SK-N-SH (cell line): ENCODE results near the gene CBX8. TPM values are rescaled to one million over a fixed set of nuclear protein-coding genes. Genes with fewer than 3 reads are reported as not detected.
A peak's percentile ranks its signal among the peaks of the same experiment; 100 is the strongest.

Source experiments
- CTCF ChIA-PET: fragments of 300-600, 350-600 bp; formaldehyde crosslinking; extraction: SDS; loops from one replicate; lab custom pipeline; 2021; lab: Yijun Ruan, JAX
- POLR2A ChIA-PET: fragments of 350-600 bp; sonication (Branson Sonifier 250); formaldehyde crosslinking; extraction: SDS; loops from one replicate; lab custom pipeline; 2020; ENCODE audit warnings: antibody characterized with exemption, inconsistent platforms; lab: Yijun Ruan, JAX
- DNase-seq: peaks from one replicate; pipeline ENCODE4 v3.0.0; 2012
- H2AFZ ChIP-seq: fragments of 200-600 bp; sonication (generic); 2 replicates; pipeline ENCODE4 v1.8.1; 2016; ENCODE audit warnings: antibody characterized with exemption, mild to moderate bottlenecking, low read depth
- H3F3A ChIP-seq: fragments of 200-600 bp; sonication (generic); replicated peaks from 2 replicates; pipeline ENCODE3; 2016; ENCODE audit warnings: antibody characterized with exemption, mild to moderate bottlenecking; ENCODE audit not compliant: insufficient read depth
- H3K27ac ChIP-seq, 2 experiments: fragments of 200-500 bp in 1 of 2; fragments of 200-600 bp in 1 of 2; sonication (Bioruptor generic) in 1 of 2; sonication (generic), shearing (Covaris generic) in 1 of 2; 2 replicates each; pipeline versions ENCODE4 v1.5.1 to v1.6.1; 2014 to 2016; ENCODE audit warnings: low read depth in 2 of 2, inconsistent platforms in 1 of 2, low read length in 1 of 2, mild to moderate bottlenecking in 1 of 2, mixed read lengths in 1 of 2
- H3K27me3 ChIP-seq: fragments of 200-600 bp; sonication (generic), shearing (Covaris generic); 2 replicates; pipeline ENCODE4 v1.6.1; 2016; ENCODE audit warnings: mixed run types; ENCODE audit not compliant: insufficient read depth
- H3K36me3 ChIP-seq, 2 experiments: fragments of 200-500 bp in 1 of 2; fragments of 200-600 bp in 1 of 2; sonication (Bioruptor generic) in 1 of 2; sonication (generic) in 1 of 2; replicated peaks in 1 of 2; 2 replicates each; pipeline versions ENCODE3 to v1.5.1; 2014 to 2016; ENCODE audit warnings: low read length in 1 of 2, mild to moderate bottlenecking in 1 of 2; ENCODE audit not compliant: insufficient read depth in 2 of 2, control insufficient read depth in 1 of 2
- H3K4me1 ChIP-seq, 2 experiments: fragments of 200-500 bp in 1 of 2; fragments of 200-600 bp in 1 of 2; sonication (Bioruptor generic) in 1 of 2; sonication (generic), shearing (Covaris generic) in 1 of 2; 2 replicates each; pipeline versions ENCODE4 v1.5.1 to v1.6.1; 2014 to 2016; ENCODE audit warnings: low read depth in 1 of 2, low read length in 1 of 2, mixed run types in 1 of 2; ENCODE audit not compliant: insufficient read depth in 2 of 2, control insufficient read depth in 1 of 2
- H3K4me2 ChIP-seq: fragments of 200-600 bp; sonication (generic), shearing (Covaris generic); 2 replicates; pipeline ENCODE4 v1.6.1; 2017; ENCODE audit warnings: mixed run types
- H3K4me3 ChIP-seq, 2 experiments: fragments of 200-500 bp in 1 of 2; fragments of 200-600 bp in 1 of 2; sonication (Bioruptor generic) in 1 of 2; sonication (generic), shearing (Covaris generic) in 1 of 2; 2 replicates each; pipeline versions ENCODE4 v1.5.1 to v1.8.1; 2014 to 2016; ENCODE audit warnings: low read depth in 2 of 2, inconsistent platforms in 1 of 2, low read length in 1 of 2, mild to moderate bottlenecking in 1 of 2, mixed read lengths in 1 of 2, moderate library complexity in 1 of 2
- H3K79me2 ChIP-seq: fragments of 200-600 bp; sonication (generic); 2 replicates; pipeline ENCODE4 v1.8.1; 2017; ENCODE audit warnings: mild to moderate bottlenecking; ENCODE audit not compliant: insufficient read depth
- H3K9ac ChIP-seq: fragments of 200-600 bp; sonication (generic); 2 replicates; pipeline ENCODE4 v1.6.1; 2017; ENCODE audit warnings: mixed run types
- H3K9me2 ChIP-seq: fragments of 200-600 bp; sonication (generic); 2 replicates; pipeline ENCODE4 v1.6.1; 2017; ENCODE audit warnings: mixed run types
- H3K9me3 ChIP-seq: fragments of 200-600 bp; sonication (generic); 2 replicates; pipeline ENCODE4 v1.6.1; 2017; ENCODE audit warnings: mixed run types, mild to moderate bottlenecking, moderate library complexity
- H4K20me1 ChIP-seq: fragments of 200-600 bp; sonication (generic); 2 replicates; pipeline ENCODE4 v1.6.1; 2017; ENCODE audit warnings: mild to moderate bottlenecking, mixed run types; ENCODE audit not compliant: insufficient read depth
- FOXJ3 ChIP-seq: sonication (generic); formaldehyde crosslinking; IDR thresholded peaks from 2 replicates; pipeline ENCODE4 v1.5.1; 2020; ENCODE audit warnings: mild to moderate bottlenecking, missing genetic modification reagents
- FOXM1 ChIP-seq: IDR thresholded peaks from 2 replicates; pipeline ENCODE4 v1.4.0; 2012; ENCODE audit warnings: low read depth, mild to moderate bottlenecking
- MXI1 ChIP-seq: IDR thresholded peaks from 2 replicates; pipeline ENCODE4 v1.6.1; 2012; ENCODE audit warnings: mild to moderate bottlenecking, low read depth, low read length, improper control_type of control experiment
- SIN3A ChIP-seq: IDR thresholded peaks from 2 replicates; pipeline ENCODE4 v1.6.1; 2012; ENCODE audit warnings: low read depth, mild to moderate bottlenecking, low read length, moderate library complexity, borderline replicate concordance
- TEAD4 ChIP-seq: IDR thresholded peaks from 2 replicates; pipeline ENCODE4 v1.4.0; 2012; ENCODE audit warnings: mild to moderate bottlenecking, borderline replicate concordance; ENCODE audit not compliant: insufficient read depth
- YY1 ChIP-seq: IDR thresholded peaks from 2 replicates; pipeline ENCODE4 v1.4.0; 2012; ENCODE audit warnings: low read depth, mild to moderate bottlenecking
- WGBS: methylation state at CpG from one replicate; pipeline ENCODE4 v1.1.6; 2017; ENCODE audit warnings: low lambda C conversion rate; 5-methylcytosine and 5-hydroxymethylcytosine counted together
- polyA plus RNA-seq, 3 experiments: library from polyadenylated mRNA; depleted of rRNA; stranded (reverse); fragments of >200 nt; gene quantifications; 2 replicates each; pipeline ENCODE4 v1.2.3, GENCODE V29; 2012
- TF ChIP-seq, protein P1 (sequence below): IDR thresholded peaks from 2 replicates; pipeline ENCODE4 v1.4.0; 2012; ENCODE audit warnings: low read depth
- TF ChIP-seq, protein P2 (sequence below): fragments of 200-600 bp; sonication (generic); IDR thresholded peaks from 2 replicates; pipeline ENCODE4 v1.6.1; 2017; ENCODE audit warnings: antibody characterized with exemption, mild to moderate bottlenecking, moderate library complexity
- TF ChIP-seq, protein P3 (sequence below): IDR thresholded peaks from 2 replicates; pipeline ENCODE4 v1.6.1; 2012; ENCODE audit warnings: mild to moderate bottlenecking, low read depth, low read length, moderate library complexity
- TF ChIP-seq, protein P4 (sequence below): fragments of 150-350 bp; IDR thresholded peaks from 2 replicates; pipeline ENCODE4 v1.6.1; 2017; ENCODE audit warnings: antibody characterized with exemption, low read length, low read depth, borderline replicate concordance

Gene CBX8
- polyA plus RNA-seq, 1 of the 3 experiments (the other 2 are of a cell fraction): 2.9 TPM

DNA sequence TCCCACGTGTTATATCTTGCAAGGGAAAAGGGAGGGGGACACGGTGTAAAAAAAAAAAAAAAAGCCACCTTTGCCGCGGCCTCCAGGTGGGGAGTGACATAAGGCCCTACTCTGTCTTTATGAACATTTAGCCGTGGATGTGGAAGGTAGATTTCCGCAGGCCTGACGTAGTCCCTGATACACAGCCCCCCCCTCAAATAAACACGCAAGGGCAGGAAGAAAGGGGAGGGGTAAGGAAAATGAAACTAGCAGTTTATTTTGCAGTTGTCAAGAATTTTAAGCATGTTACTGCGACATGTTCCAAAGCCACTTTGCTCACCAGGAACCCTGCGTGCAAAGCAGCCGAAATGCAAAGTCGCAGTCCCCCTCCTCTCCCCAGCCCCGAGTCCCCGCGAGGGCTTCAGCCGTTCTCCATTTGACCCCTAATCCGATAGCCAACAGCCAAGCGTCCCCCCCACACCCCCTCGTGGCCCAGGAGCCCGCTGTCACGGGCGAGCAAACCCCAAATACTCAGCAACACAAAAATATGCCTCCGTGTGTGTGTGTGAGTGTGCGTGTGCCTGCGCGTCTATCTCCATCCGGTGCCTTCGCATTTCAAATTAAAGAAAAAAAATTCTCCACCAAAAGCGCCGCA is 41.1 kb upstream of the CBX8 start:
- H4K20me1 ChIP-seq: peaks cover 46% of the 10 kb centered on the region
- peaks cover 34% of the 10 kb centered on the region for H3K27me3 ChIP-seq
- peak overlapping the region; percentile 86 for H3K4me2 ChIP-seq
- DNase-seq: peak; percentile 62
- peaks cover 22 to 49% of the 10 kb centered on the region in 2 experiments for H3K4me1 ChIP-seq
- H3K9me2 ChIP-seq: no peaks in the 10 kb centered on the region
- POLR2A ChIA-PET: interaction anchor here (0.7 to 6.1 kb wide), 6 partner anchors 21 to 258 kb away, joined by 3 to 93 read pairs (median 5); partner anchors contain the start of gene CBX8
- peak overlapping the region; percentile 74 for H3K9ac ChIP-seq
- peaks cover 13 to 26% of the 10 kb centered on the region in 2 experiments for H3K36me3 ChIP-seq
- TF ChIP-seq, protein P1, sequence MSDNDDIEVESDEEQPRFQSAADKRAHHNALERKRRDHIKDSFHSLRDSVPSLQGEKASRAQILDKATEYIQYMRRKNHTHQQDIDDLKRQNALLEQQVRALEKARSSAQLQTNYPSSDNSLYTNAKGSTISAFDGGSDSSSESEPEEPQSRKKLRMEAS: 0 out of 2 replicates have a peak, but pooled peaks have one; percentile 46
- TF ChIP-seq MXI1: peak; percentile 78; the same call in 1 of the 2 replicates
- TF ChIP-seq SIN3A: peak; percentile 55; the same call in 1 of the 2 replicates
- TF ChIP-seq, protein P2, sequence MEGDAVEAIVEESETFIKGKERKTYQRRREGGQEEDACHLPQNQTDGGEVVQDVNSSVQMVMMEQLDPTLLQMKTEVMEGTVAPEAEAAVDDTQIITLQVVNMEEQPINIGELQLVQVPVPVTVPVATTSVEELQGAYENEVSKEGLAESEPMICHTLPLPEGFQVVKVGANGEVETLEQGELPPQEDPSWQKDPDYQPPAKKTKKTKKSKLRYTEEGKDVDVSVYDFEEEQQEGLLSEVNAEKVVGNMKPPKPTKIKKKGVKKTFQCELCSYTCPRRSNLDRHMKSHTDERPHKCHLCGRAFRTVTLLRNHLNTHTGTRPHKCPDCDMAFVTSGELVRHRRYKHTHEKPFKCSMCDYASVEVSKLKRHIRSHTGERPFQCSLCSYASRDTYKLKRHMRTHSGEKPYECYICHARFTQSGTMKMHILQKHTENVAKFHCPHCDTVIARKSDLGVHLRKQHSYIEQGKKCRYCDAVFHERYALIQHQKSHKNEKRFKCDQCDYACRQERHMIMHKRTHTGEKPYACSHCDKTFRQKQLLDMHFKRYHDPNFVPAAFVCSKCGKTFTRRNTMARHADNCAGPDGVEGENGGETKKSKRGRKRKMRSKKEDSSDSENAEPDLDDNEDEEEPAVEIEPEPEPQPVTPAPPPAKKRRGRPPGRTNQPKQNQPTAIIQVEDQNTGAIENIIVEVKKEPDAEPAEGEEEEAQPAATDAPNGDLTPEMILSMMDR: no peak
- TF ChIP-seq, protein P3, sequence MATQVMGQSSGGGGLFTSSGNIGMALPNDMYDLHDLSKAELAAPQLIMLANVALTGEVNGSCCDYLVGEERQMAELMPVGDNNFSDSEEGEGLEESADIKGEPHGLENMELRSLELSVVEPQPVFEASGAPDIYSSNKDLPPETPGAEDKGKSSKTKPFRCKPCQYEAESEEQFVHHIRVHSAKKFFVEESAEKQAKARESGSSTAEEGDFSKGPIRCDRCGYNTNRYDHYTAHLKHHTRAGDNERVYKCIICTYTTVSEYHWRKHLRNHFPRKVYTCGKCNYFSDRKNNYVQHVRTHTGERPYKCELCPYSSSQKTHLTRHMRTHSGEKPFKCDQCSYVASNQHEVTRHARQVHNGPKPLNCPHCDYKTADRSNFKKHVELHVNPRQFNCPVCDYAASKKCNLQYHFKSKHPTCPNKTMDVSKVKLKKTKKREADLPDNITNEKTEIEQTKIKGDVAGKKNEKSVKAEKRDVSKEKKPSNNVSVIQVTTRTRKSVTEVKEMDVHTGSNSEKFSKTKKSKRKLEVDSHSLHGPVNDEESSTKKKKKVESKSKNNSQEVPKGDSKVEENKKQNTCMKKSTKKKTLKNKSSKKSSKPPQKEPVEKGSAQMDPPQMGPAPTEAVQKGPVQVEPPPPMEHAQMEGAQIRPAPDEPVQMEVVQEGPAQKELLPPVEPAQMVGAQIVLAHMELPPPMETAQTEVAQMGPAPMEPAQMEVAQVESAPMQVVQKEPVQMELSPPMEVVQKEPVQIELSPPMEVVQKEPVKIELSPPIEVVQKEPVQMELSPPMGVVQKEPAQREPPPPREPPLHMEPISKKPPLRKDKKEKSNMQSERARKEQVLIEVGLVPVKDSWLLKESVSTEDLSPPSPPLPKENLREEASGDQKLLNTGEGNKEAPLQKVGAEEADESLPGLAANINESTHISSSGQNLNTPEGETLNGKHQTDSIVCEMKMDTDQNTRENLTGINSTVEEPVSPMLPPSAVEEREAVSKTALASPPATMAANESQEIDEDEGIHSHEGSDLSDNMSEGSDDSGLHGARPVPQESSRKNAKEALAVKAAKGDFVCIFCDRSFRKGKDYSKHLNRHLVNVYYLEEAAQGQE: no peak
- TF ChIP-seq YY1: no peak
- no peak for TF ChIP-seq TEAD4
- TF ChIP-seq, protein P4, sequence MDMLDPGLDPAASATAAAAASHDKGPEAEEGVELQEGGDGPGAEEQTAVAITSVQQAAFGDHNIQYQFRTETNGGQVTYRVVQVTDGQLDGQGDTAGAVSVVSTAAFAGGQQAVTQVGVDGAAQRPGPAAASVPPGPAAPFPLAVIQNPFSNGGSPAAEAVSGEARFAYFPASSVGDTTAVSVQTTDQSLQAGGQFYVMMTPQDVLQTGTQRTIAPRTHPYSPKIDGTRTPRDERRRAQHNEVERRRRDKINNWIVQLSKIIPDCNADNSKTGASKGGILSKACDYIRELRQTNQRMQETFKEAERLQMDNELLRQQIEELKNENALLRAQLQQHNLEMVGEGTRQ: no peak
- TF ChIP-seq FOXJ3: 0 out of 2 replicates have a peak, but pooled peaks have one; percentile 0
- TF ChIP-seq FOXM1: no peak
- TF ChIP-seq, all 33 proteins: peak for 4
- peaks cover 33% of the 10 kb centered on the region for H3F3A ChIP-seq
- H2AFZ ChIP-seq: peak overlapping the region; percentile 44; the same call in 1 of the 2 replicates
- CTCF ChIA-PET: interaction anchor here (0.6 to 13.1 kb wide), 21 partner anchors 8 to 226 kb away, joined by 3 to 274 read pairs (median 9); partner anchors contain the start of gene CBX2
- H3K9me3 ChIP-seq: no peaks in the 10 kb centered on the region
- WGBS: 13% methylated on average over 30 of the region's 30 CpGs
- H3K4me3 ChIP-seq: peak overlapping the region; percentile 54 to 91
- peak overlapping the region; percentile 74 to 77 for H3K27ac ChIP-seq
- H3K79me2 ChIP-seq: peaks cover 36% of the 10 kb centered on the region
